ENCODE measurements around the gene ZNF154. TPM values are rescaled to one million over a fixed set of nuclear protein-coding genes. Genes with fewer than 3 reads are reported as not detected.

The ZNF154 gene
- total and polyA plus RNA-seq, 2 experiments from 2014 or later: 5.1 to 10.1 TPM

- ATAC-seq: no peak
- Histone ChIP-seq H3K4me3 (no peak overlapping the region), H3K36me3 (ENCODE audit: insufficient read depth) (peaks cover 54% of the 10 kb centered on the region), H3K4me1 (ENCODE audit: insufficient read depth) (no peaks in the 10 kb centered on the region), H3F3A (replicated peaks; ENCODE audit: low read depth) (peaks cover 15% of the 10 kb centered on the region), H3K27me3 (ENCODE audit: insufficient read depth) (no peaks in the 10 kb centered on the region), H4K20me1 (replicated peaks; ENCODE audit: insufficient read depth) (peaks cover 26% of the 10 kb centered on the region), H3K9me2 (ENCODE audit: insufficient read depth) (no peaks in the 10 kb centered on the region), H2AFZ (no peak overlapping the region), H3K79me2 (replicated peaks; ENCODE audit: insufficient read depth) (peaks cover 23% of the 10 kb centered on the region), H3K27ac (ENCODE audit: low read depth) (no peak overlapping the region), H3K4me2 (no peak overlapping the region)
- Mint-ChIP-seq H3K9me3 (no peaks in the 10 kb centered on the region), H3K36me3 (ENCODE audit: low read depth) (peaks cover 74% of the 10 kb centered on the region), H3K4me3 (no peak overlapping the region), H3K27ac (no peak overlapping the region), H3K27me3 (ENCODE audit: insufficient read depth, low read depth, poor library complexity) (peaks cover 5% of the 10 kb centered on the region), H3K4me1 (no peaks in the 10 kb centered on the region)
- no peak for DNase-seq (ENCODE audit: low spot score)
- no peak for TF ChIP-seq JUNB (IDR thresholded peaks at IDR 0.05; ENCODE audit: unreplicated experiment)
- no peak for TF ChIP-seq POLR2AphosphoS5 (IDR thresholded peaks at IDR 0.05; ENCODE audit: low read depth)
- no peak for TF ChIP-seq CTCF (conservative IDR thresholded peaks at IDR 0.05; ENCODE audit: low read depth in 2 of 2)
- TF ChIP-seq STAT1 (IDR thresholded peaks at IDR 0.05; ENCODE audit: unreplicated experiment): no peak
- no peak for TF ChIP-seq REST (IDR thresholded peaks at IDR 0.05; ENCODE audit: unreplicated experiment)
- no peak for TF ChIP-seq EZH2phosphoT487 (IDR thresholded peaks at IDR 0.05; ENCODE audit: unreplicated experiment)
- TF ChIP-seq ZNF114 (CRISPR knock-in tag; IDR thresholded peaks at IDR 0.05): no peak
- TF ChIP-seq, protein P1, sequence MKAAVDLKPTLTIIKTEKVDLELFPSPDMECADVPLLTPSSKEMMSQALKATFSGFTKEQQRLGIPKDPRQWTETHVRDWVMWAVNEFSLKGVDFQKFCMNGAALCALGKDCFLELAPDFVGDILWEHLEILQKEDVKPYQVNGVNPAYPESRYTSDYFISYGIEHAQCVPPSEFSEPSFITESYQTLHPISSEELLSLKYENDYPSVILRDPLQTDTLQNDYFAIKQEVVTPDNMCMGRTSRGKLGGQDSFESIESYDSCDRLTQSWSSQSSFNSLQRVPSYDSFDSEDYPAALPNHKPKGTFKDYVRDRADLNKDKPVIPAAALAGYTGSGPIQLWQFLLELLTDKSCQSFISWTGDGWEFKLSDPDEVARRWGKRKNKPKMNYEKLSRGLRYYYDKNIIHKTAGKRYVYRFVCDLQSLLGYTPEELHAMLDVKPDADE (IDR thresholded peaks at IDR 0.05): no peak
- TF ChIP-seq ZNF331 (CRISPR knock-in tag; IDR thresholded peaks at IDR 0.05; ENCODE audit: low read depth): no peak
- no peak for TF ChIP-seq NANOG (IDR thresholded peaks at IDR 0.05; ENCODE audit: borderline replicate concordance)
- TF ChIP-seq CREB1 (CRISPR knock-in tag; IDR thresholded peaks at IDR 0.05; ENCODE audit: low read depth): no peak
- TF ChIP-seq EZH2 (IDR thresholded peaks at IDR 0.05; ENCODE audit: low read depth, unreplicated experiment): no peak
- TF ChIP-seq, protein P2, sequence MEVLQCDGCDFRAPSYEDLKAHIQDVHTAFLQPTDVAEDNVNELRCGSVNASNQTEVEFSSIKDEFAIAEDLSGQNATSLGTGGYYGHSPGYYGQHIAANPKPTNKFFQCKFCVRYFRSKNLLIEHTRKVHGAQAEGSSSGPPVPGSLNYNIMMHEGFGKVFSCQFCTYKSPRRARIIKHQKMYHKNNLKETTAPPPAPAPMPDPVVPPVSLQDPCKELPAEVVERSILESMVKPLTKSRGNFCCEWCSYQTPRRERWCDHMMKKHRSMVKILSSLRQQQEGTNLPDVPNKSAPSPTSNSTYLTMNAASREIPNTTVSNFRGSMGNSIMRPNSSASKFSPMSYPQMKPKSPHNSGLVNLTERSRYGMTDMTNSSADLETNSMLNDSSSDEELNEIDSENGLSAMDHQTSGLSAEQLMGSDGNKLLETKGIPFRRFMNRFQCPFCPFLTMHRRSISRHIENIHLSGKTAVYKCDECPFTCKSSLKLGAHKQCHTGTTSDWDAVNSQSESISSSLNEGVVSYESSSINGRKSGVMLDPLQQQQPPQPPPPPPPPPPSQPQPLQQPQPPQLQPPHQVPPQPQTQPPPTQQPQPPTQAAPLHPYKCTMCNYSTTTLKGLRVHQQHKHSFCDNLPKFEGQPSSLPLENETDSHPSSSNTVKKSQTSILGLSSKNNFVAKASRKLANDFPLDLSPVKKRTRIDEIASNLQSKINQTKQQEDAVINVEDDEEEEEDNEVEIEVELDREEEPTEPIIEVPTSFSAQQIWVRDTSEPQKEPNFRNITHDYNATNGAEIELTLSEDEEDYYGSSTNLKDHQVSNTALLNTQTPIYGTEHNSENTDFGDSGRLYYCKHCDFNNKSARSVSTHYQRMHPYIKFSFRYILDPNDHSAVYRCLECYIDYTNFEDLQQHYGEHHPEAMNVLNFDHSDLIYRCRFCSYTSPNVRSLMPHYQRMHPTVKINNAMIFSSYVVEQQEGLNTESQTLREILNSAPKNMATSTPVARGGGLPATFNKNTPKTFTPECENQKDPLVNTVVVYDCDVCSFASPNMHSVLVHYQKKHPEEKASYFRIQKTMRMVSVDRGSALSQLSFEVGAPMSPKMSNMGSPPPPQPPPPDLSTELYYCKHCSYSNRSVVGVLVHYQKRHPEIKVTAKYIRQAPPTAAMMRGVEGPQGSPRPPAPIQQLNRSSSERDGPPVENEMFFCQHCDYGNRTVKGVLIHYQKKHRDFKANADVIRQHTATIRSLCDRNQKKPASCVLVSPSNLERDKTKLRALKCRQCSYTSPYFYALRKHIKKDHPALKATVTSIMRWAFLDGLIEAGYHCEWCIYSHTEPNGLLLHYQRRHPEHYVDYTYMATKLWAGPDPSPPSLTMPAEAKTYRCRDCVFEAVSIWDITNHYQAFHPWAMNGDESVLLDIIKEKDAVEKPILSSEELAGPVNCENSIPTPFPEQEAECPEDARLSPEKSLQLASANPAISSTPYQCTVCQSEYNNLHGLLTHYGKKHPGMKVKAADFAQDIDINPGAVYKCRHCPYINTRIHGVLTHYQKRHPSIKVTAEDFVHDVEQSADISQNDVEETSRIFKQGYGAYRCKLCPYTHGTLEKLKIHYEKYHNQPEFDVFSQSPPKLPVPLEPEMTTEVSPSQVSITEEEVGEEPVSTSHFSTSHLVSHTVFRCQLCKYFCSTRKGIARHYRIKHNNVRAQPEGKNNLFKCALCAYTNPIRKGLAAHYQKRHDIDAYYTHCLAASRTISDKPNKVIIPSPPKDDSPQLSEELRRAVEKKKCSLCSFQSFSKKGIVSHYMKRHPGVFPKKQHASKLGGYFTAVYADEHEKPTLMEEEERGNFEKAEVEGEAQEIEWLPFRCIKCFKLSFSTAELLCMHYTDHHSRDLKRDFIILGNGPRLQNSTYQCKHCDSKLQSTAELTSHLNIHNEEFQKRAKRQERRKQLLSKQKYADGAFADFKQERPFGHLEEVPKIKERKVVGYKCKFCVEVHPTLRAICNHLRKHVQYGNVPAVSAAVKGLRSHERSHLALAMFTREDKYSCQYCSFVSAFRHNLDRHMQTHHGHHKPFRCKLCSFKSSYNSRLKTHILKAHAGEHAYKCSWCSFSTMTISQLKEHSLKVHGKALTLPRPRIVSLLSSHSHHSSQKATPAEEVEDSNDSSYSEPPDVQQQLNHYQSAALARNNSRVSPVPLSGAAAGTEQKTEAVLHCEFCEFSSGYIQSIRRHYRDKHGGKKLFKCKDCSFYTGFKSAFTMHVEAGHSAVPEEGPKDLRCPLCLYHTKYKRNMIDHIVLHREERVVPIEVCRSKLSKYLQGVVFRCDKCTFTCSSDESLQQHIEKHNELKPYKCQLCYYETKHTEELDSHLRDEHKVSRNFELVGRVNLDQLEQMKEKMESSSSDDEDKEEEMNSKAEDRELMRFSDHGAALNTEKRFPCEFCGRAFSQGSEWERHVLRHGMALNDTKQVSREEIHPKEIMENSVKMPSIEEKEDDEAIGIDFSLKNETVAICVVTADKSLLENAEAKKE (CRISPR knock-in tag; IDR thresholded peaks at IDR 0.05): no peak
Observed at GRCh38 chr19:57755031-57755430, 46.0 kb upstream of the ZNF154 start.

Data from GM23338 (cell line).